OCI-LY3 (cell line): Measurements from ENCODE around the gene CLEC2D.

ENCODE experiments used
- H2AFZ ChIP-seq: fragments of 200-600, 300-600 bp; shearing (Covaris generic); 2 replicates; pipeline ENCODE4 v1.6.0; 2014; ENCODE audit warnings: antibody characterized with exemption, low read depth, low read length
- H3K27ac ChIP-seq: fragments of 200-600, 300-600 bp; sonication (generic); 2 replicates; pipeline ENCODE4 v1.5.1; 2014; ENCODE audit warnings: mild to moderate bottlenecking, low read length, moderate library complexity, mixed read lengths
- H3K27me3 ChIP-seq: fragments of 200-600, 300-600 bp; sonication (generic); 2 replicates; pipeline ENCODE4 v1.6.1; 2014; ENCODE audit warnings: low read depth, low read length, mixed read lengths
- H3K36me3 ChIP-seq: fragments of 200-600, 300-600 bp; sonication (generic); replicated peaks from 2 replicates; pipeline ENCODE3; 2014; ENCODE audit warnings: low read depth, low read length, mixed read lengths
- H3K4me1 ChIP-seq: fragments of 300-600, 200-600 bp; sonication (generic); 2 replicates; pipeline ENCODE4 v1.6.1; 2014; ENCODE audit warnings: low read length, mixed read lengths
- H3K4me2 ChIP-seq: fragments of 200-600, 300-600 bp; sonication (generic); 2 replicates; pipeline ENCODE4 v1.6.1; 2014; ENCODE audit warnings: low read length, mixed read lengths
- H3K4me3 ChIP-seq: fragments of 300-600, 200-600 bp; sonication (generic); 2 replicates; pipeline ENCODE4 v1.5.1; 2014; ENCODE audit warnings: antibody characterized with exemption, mild to moderate bottlenecking, low read length, moderate library complexity
- H3K79me2 ChIP-seq: fragments of 300-600, 200-600 bp; shearing (Covaris generic); 2 replicates; pipeline ENCODE4 v1.6.1; 2014; ENCODE audit warnings: mild to moderate bottlenecking, low read length, mixed read lengths
- H3K9ac ChIP-seq: fragments of 300-600, 200-600 bp; shearing (Covaris generic); 2 replicates; pipeline ENCODE4 v1.6.0; 2014; ENCODE audit warnings: mild to moderate bottlenecking, low read length, moderate library complexity
- H3K9me3 ChIP-seq: fragments of 200-600, 300-600 bp; shearing (Covaris generic); 2 replicates; pipeline ENCODE4 v1.6.1; 2014; ENCODE audit warnings: low read length, mixed read lengths; ENCODE audit not compliant: insufficient read depth
- H4K20me1 ChIP-seq: fragments of 200-600, 300-600 bp; sonication (generic); 2 replicates; pipeline ENCODE4 v1.6.1; 2016; ENCODE audit warnings: low read length, mixed read lengths; ENCODE audit not compliant: insufficient read depth
- CTCF ChIP-seq: fragments of 200-600, 300-600 bp; sonication (generic); IDR thresholded peaks from 2 replicates; pipeline ENCODE4 v1.5.1; 2014; ENCODE audit warnings: antibody characterized with exemption, low read length, low read depth
- EZH2phosphoT487 ChIP-seq: fragments of 200-600 bp; shearing (Covaris generic); IDR thresholded peaks from 2 replicates; pipeline ENCODE4 v1.6.1; 2018; ENCODE audit warnings: antibody characterized with exemption, mixed run types, low read depth

Gene CLEC2D

GRCh38 chr12:9648701-9649531 lies 20.6 kb upstream of the CLEC2D start:
- peak overlapping the region; percentile 99 for H3K4me2 ChIP-seq
- H3K4me1 ChIP-seq, result peaks cover 76% of the 10 kb centered on the region
- no peaks in the 10 kb centered on the region for H3K27me3 ChIP-seq
- H3K9me3 ChIP-seq, result peaks cover 4% of the 10 kb centered on the region; the same call in 1 of the 2 replicates
- H3K36me3 ChIP-seq, result peaks cover 32% of the 10 kb centered on the region
- TF ChIP-seq CTCF, result no peak
- no peak for TF ChIP-seq EZH2phosphoT487
- H2AFZ ChIP-seq, result no peak overlapping the region
- H3K9ac ChIP-seq, result peak overlapping the region; percentile 99
- no peaks in the 10 kb centered on the region for H4K20me1 ChIP-seq
- H3K79me2 ChIP-seq, result peaks cover 25% of the 10 kb centered on the region
- H3K27ac ChIP-seq, result peak overlapping the region; percentile 98
- H3K4me3 ChIP-seq, result peak overlapping the region; percentile 80

- H3K79me2 ChIP-seq, result peaks cover 25% of the 10 kb centered on the region
- peak overlapping the region; percentile 99 for H3K9ac ChIP-seq
- no peaks in the 10 kb centered on the region for H3K27me3 ChIP-seq
- H3K4me2 ChIP-seq, result peak overlapping the region; percentile 99
- peaks cover 76% of the 10 kb centered on the region for H3K4me1 ChIP-seq
- H3K9me3 ChIP-seq, result peaks cover 4% of the 10 kb centered on the region; the same call in 1 of the 2 replicates
- no peak overlapping the region for H2AFZ ChIP-seq
- peak overlapping the region; percentile 80 for H3K4me3 ChIP-seq
- H3K27ac ChIP-seq, result peak overlapping the region; percentile 98
- H3K36me3 ChIP-seq, result peaks cover 38% of the 10 kb centered on the region
- H4K20me1 ChIP-seq, result no peaks in the 10 kb centered on the region
- no peak for TF ChIP-seq EZH2phosphoT487
- no peak for TF ChIP-seq CTCF
These were observed 20.0 kb upstream of the CLEC2D start for GRCh38 chr12:9649532-9649940.

GRCh38 chr12:9650151-9650576 lies 19.3 kb upstream of the CLEC2D start:
- Histone ChIP-seq H3K9ac (peak overlapping the region; percentile 99), H3K4me2 (peak overlapping the region; percentile 99), H3K79me2 (peaks cover 25% of the 10 kb centered on the region), H4K20me1 (no peaks in the 10 kb centered on the region), H3K27me3 (no peaks in the 10 kb centered on the region), H3K4me3 (peak overlapping the region; percentile 80), H3K9me3 (no peaks in the 10 kb centered on the region), H3K27ac (peak overlapping the region; percentile 98), H3K4me1 (peaks cover 71% of the 10 kb centered on the region), H2AFZ (no peak overlapping the region), H3K36me3 (peaks cover 39% of the 10 kb centered on the region)
- TF ChIP-seq CTCF (no peak), EZH2phosphoT487 (no peak)

GRCh38 chr12:9651265-9651729 lies 18.2 kb upstream of the CLEC2D start:
- peaks cover 25% of the 10 kb centered on the region for H3K79me2 ChIP-seq
- peak overlapping the region; percentile 47 for H3K4me3 ChIP-seq
- H3K4me2 ChIP-seq, result peak overlapping the region; percentile 99
- TF ChIP-seq EZH2phosphoT487 (no peak), CTCF (no peak)
- no peak overlapping the region for H2AFZ ChIP-seq
- peak overlapping the region; percentile 98 for H3K27ac ChIP-seq
- no peaks in the 10 kb centered on the region for H3K9me3 ChIP-seq
- H3K4me1 ChIP-seq, result peaks cover 60% of the 10 kb centered on the region
- H3K36me3 ChIP-seq, result peaks cover 43% of the 10 kb centered on the region
- no peaks in the 10 kb centered on the region for H4K20me1 ChIP-seq
- no peaks in the 10 kb centered on the region for H3K27me3 ChIP-seq
- H3K9ac ChIP-seq, result peak overlapping the region; percentile 99
